Duodenal mucosa (tissue), 2 donors: ENCODE data around the gene SLC22A31.

Experiments
- H3K27ac ChIP-seq: one replicate; pipeline ENCODE4 v1.7.0; 2013; ENCODE audit warnings: low read depth, low read length
- H3K27me3 ChIP-seq, 2 donors: one replicate each; pipeline ENCODE4 v1.7.0; 2013; ENCODE audit warnings: low read length in 2 of 2, control low read depth in 1 of 2; ENCODE audit not compliant: insufficient read depth in 2 of 2, control insufficient read depth in 1 of 2
- H3K36me3 ChIP-seq, 2 donors: one replicate each; pipeline ENCODE4 v1.7.0; 2013; ENCODE audit warnings: low read length in 2 of 2, control low read depth in 1 of 2; ENCODE audit not compliant: insufficient read depth in 2 of 2, control insufficient read depth in 1 of 2
- H3K4me1 ChIP-seq, 2 donors: one replicate each; pipeline ENCODE4 v1.7.0; 2013; ENCODE audit warnings: low read length in 2 of 2, control low read depth in 1 of 2; ENCODE audit not compliant: insufficient read depth in 2 of 2, control insufficient read depth in 1 of 2
- H3K4me3 ChIP-seq, 2 donors: one replicate each; pipeline ENCODE4 v1.7.0; 2013; ENCODE audit warnings: low read length in 2 of 2, low read depth in 1 of 2
- H3K9ac ChIP-seq, 2 donors: one replicate each; pipeline ENCODE4 v1.7.0; 2013; ENCODE audit warnings: low read length in 2 of 2, low read depth in 1 of 2
- H3K9me3 ChIP-seq, 2 donors: one replicate each; pipeline ENCODE4 v1.7.0; 2013; ENCODE audit warnings: low read length in 2 of 2, control low read depth in 1 of 2; ENCODE audit not compliant: control insufficient read depth in 1 of 2

Gene SLC22A31

GRCh38 chr16:89157778-89158177 is 42.6 kb downstream of the SLC22A31 start:
- H3K9me3 ChIP-seq = no peaks in the 10 kb centered on the region
- no peak overlapping the region for H3K4me3 ChIP-seq
- no peak overlapping the region for H3K27ac ChIP-seq
- peaks cover 5 to 8% of the 10 kb centered on the region in 2 donors for H3K4me1 ChIP-seq
- no peak overlapping the region for H3K9ac ChIP-seq
- H3K27me3 ChIP-seq = peaks cover 18 to 30% of the 10 kb centered on the region in 2 donors
- H3K36me3 ChIP-seq = peaks cover 0 to under 1% of the 10 kb centered on the region in 2 donors

- no peak overlapping the region for H3K4me3 ChIP-seq
- peaks cover 18 to 30% of the 10 kb centered on the region in 2 donors for H3K27me3 ChIP-seq
- H3K36me3 ChIP-seq = peaks cover 0 to 6% of the 10 kb centered on the region in 2 donors
- no peak overlapping the region for H3K27ac ChIP-seq
- H3K9me3 ChIP-seq = no peaks in the 10 kb centered on the region
- peaks cover 5 to 8% of the 10 kb centered on the region in 2 donors for H3K4me1 ChIP-seq
- H3K9ac ChIP-seq = no peak overlapping the region
These were observed 43.3 kb downstream of the SLC22A31 start for GRCh38 chr16:89156740-89157645.

GRCh38 chr16:89155851-89156739 is 44.2 kb downstream of the SLC22A31 start:
- Histone ChIP-seq H3K9me3 (no peaks in the 10 kb centered on the region), H3K27ac (no peak overlapping the region), H3K4me3 (no peak overlapping the region), H3K4me1 (peaks cover 5 to 8% of the 10 kb centered on the region in 2 donors), H3K36me3 (peaks cover 0 to 13% of the 10 kb centered on the region in 2 donors), H3K9ac (no peak overlapping the region), H3K27me3 (peaks cover 18 to 25% of the 10 kb centered on the region in 2 donors)

- no peaks in the 10 kb centered on the region for H3K9me3 ChIP-seq
- no peak overlapping the region for H3K27ac ChIP-seq
These were observed 45.1 kb downstream of the SLC22A31 start for GRCh38 chr16:89155184-89155679.

GRCh38 chr16:89154390-89155183 is 45.8 kb downstream of the SLC22A31 start:
- H3K9ac ChIP-seq = no peak overlapping the region
- peaks cover 0 to 27% of the 10 kb centered on the region in 2 donors for H3K36me3 ChIP-seq
- H3K9me3 ChIP-seq = no peaks in the 10 kb centered on the region
- H3K4me1 ChIP-seq = peaks cover 5 to 8% of the 10 kb centered on the region in 2 donors
- peaks cover 18 to 24% of the 10 kb centered on the region in 2 donors for H3K27me3 ChIP-seq
- H3K4me3 ChIP-seq = no peak overlapping the region
- no peak overlapping the region for H3K27ac ChIP-seq

More at GRCh38 chr16:89155184-89155679, 45.1 kb downstream of the SLC22A31 start:
- Histone ChIP-seq H3K9ac (no peak overlapping the region), H3K27me3 (peaks cover 18 to 24% of the 10 kb centered on the region in 2 donors), H3K36me3 (peaks cover 0 to 21% of the 10 kb centered on the region in 2 donors), H3K4me3 (no peak overlapping the region), H3K4me1 (peaks cover 5 to 8% of the 10 kb centered on the region in 2 donors)

- H3K4me1 ChIP-seq = peaks cover 5 to 8% of the 10 kb centered on the region in 2 donors
- H3K9ac ChIP-seq = no peak overlapping the region
- no peak overlapping the region for H3K27ac ChIP-seq
- no peak overlapping the region for H3K4me3 ChIP-seq
- peaks cover 0 to 35% of the 10 kb centered on the region in 2 donors for H3K36me3 ChIP-seq
- peaks cover 0 to 2% of the 10 kb centered on the region in 2 donors for H3K9me3 ChIP-seq
- H3K27me3 ChIP-seq = peaks cover 18 to 24% of the 10 kb centered on the region in 2 donors
These were observed 46.5 kb downstream of the SLC22A31 start for GRCh38 chr16:89153848-89154271.

GRCh38 chr16:89152831-89153700 is 47.3 kb downstream of the SLC22A31 start:
- Histone ChIP-seq H3K4me1 (peaks cover 5 to 8% of the 10 kb centered on the region in 2 donors), H3K36me3 (peaks cover 3 to 35% of the 10 kb centered on the region in 2 donors), H3K4me3 (no peak overlapping the region), H3K27me3 (peaks cover 18 to 24% of the 10 kb centered on the region in 2 donors), H3K27ac (no peak overlapping the region), H3K9me3 (peaks cover 2 to 5% of the 10 kb centered on the region in 2 donors), H3K9ac (no peak overlapping the region)

- H3K9me3 ChIP-seq = peaks cover 2 to 5% of the 10 kb centered on the region in 2 donors
- peaks cover 11% of the 10 kb centered on the region in 2 donors for H3K27me3 ChIP-seq
- no peak overlapping the region for H3K4me3 ChIP-seq
- H3K36me3 ChIP-seq = peaks cover 3 to 44% of the 10 kb centered on the region in 2 donors
- no peak overlapping the region for H3K9ac ChIP-seq
- H3K4me1 ChIP-seq = peaks cover 3 to 8% of the 10 kb centered on the region in 2 donors
- H3K27ac ChIP-seq = no peak overlapping the region
These were observed 49.4 kb downstream of the SLC22A31 start for GRCh38 chr16:89150981-89151380.
